Measurements from ENCODE around the gene ELFN2. TPM values are rescaled to one million over a fixed set of nuclear protein-coding genes. Genes with fewer than 3 reads are reported as not detected.

The ELFN2 gene
- total and polyA plus RNA-seq, 4 donors: 0.62 to 6.8 (median 1.6) TPM

GRCh38 chr22:37456346-37456745 lies 29.1 kb upstream of the ELFN2 start:
- peaks cover 0 to 6% (median 0%) of the 10 kb centered on the region in 3 donors for H3K27me3 ChIP-seq (ENCODE audit: control insufficient read depth in 3 of 3, insufficient read depth in 3 of 3, low read length in 2 of 3)
- no peak overlapping the region for H3K9ac ChIP-seq (ENCODE audit: insufficient read depth in 1 of 2, low read length in 2 of 2)
- H3K36me3 ChIP-seq (ENCODE audit: control insufficient read depth in 4 of 4, insufficient read depth in 4 of 4, low read length in 4 of 4): no peaks in the 10 kb centered on the region
- ATAC-seq (ENCODE audit: insufficient read depth, low FRiP score) (no peak), DNase-seq (no peak)
- 78 to 89% methylated on average over 17 of the region's 17 CpGs for WGBS, 2 donors
- no peak overlapping the region for H3K4me3 ChIP-seq
- TF ChIP-seq, protein P1, sequence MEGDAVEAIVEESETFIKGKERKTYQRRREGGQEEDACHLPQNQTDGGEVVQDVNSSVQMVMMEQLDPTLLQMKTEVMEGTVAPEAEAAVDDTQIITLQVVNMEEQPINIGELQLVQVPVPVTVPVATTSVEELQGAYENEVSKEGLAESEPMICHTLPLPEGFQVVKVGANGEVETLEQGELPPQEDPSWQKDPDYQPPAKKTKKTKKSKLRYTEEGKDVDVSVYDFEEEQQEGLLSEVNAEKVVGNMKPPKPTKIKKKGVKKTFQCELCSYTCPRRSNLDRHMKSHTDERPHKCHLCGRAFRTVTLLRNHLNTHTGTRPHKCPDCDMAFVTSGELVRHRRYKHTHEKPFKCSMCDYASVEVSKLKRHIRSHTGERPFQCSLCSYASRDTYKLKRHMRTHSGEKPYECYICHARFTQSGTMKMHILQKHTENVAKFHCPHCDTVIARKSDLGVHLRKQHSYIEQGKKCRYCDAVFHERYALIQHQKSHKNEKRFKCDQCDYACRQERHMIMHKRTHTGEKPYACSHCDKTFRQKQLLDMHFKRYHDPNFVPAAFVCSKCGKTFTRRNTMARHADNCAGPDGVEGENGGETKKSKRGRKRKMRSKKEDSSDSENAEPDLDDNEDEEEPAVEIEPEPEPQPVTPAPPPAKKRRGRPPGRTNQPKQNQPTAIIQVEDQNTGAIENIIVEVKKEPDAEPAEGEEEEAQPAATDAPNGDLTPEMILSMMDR (IDR thresholded peaks at IDR 0.05; ENCODE audit: control extremely low read depth, extremely low read depth): no peak
- H3K9me3 ChIP-seq (ENCODE audit: control insufficient read depth in 4 of 4, insufficient read depth in 3 of 4, low read length in 3 of 4): no peaks in the 10 kb centered on the region
- peaks cover 0 to 6% (median 0%) of the 10 kb centered on the region in 5 donors for H3K4me1 ChIP-seq (ENCODE audit: control insufficient read depth in 5 of 5, insufficient read depth in 5 of 5, low read length in 5 of 5)
- no peak overlapping the region for H3K27ac ChIP-seq (ENCODE audit: low read depth in 1 of 2, low read length in 1 of 2)

GRCh38 chr22:37455896-37456295 lies 28.6 kb upstream of the ELFN2 start:
- DNase-seq (no peak), ATAC-seq (ENCODE audit: insufficient read depth, low FRiP score) (no peak)
- Histone ChIP-seq H3K4me3 (no peak overlapping the region), H3K4me1 (ENCODE audit: control insufficient read depth in 5 of 5, insufficient read depth in 5 of 5, low read length in 5 of 5) (peaks cover 0 to 6% (median 0%) of the 10 kb centered on the region in 5 donors), H3K27me3 (ENCODE audit: control insufficient read depth in 3 of 3, insufficient read depth in 3 of 3, low read length in 2 of 3) (peaks cover 0 to 6% (median 0%) of the 10 kb centered on the region in 3 donors), H3K27ac (ENCODE audit: low read depth in 1 of 2, low read length in 1 of 2) (no peak overlapping the region), H3K36me3 (ENCODE audit: control insufficient read depth in 4 of 4, insufficient read depth in 4 of 4, low read length in 4 of 4) (no peaks in the 10 kb centered on the region), H3K9me3 (ENCODE audit: control insufficient read depth in 4 of 4, insufficient read depth in 3 of 4, low read length in 3 of 4) (no peaks in the 10 kb centered on the region), H3K9ac (ENCODE audit: insufficient read depth in 1 of 2, low read length in 2 of 2) (no peak overlapping the region)
- TF ChIP-seq, protein P1 (IDR thresholded peaks at IDR 0.05; ENCODE audit: control extremely low read depth, extremely low read depth): no peak
- WGBS, 2 donors: 70 to 78% methylated on average over 14 of the region's 14 CpGs

GRCh38 chr22:37454857-37455686 lies 27.8 kb upstream of the ELFN2 start:
- ATAC-seq (ENCODE audit: insufficient read depth, low FRiP score): peak; percentile 62
- peak; percentile 46 to 71 (median 57) for DNase-seq

More at GRCh38 chr22:37454857-37455686, 27.8 kb upstream of the ELFN2 start:
- no peak overlapping the region for H3K9ac ChIP-seq (ENCODE audit: insufficient read depth in 1 of 2, low read length in 2 of 2)
- H3K4me3 ChIP-seq: no peak overlapping the region
- peaks cover 0 to 6% (median 0%) of the 10 kb centered on the region in 5 donors for H3K4me1 ChIP-seq (ENCODE audit: control insufficient read depth in 5 of 5, insufficient read depth in 5 of 5, low read length in 5 of 5)
- no peaks in the 10 kb centered on the region for H3K9me3 ChIP-seq (ENCODE audit: control insufficient read depth in 4 of 4, insufficient read depth in 3 of 4, low read length in 3 of 4)
- 49 to 57% methylated on average over 21 of the region's 21 CpGs for WGBS, 2 donors
- H3K27ac ChIP-seq (ENCODE audit: low read depth in 1 of 2, low read length in 1 of 2): no peak overlapping the region
- TF ChIP-seq, protein P1 (IDR thresholded peaks at IDR 0.05; ENCODE audit: control extremely low read depth, extremely low read depth): no peak
- peaks cover 0 to 6% (median under 1%) of the 10 kb centered on the region in 3 donors for H3K27me3 ChIP-seq (ENCODE audit: control insufficient read depth in 3 of 3, insufficient read depth in 3 of 3, low read length in 2 of 3)
- H3K36me3 ChIP-seq (ENCODE audit: control insufficient read depth in 4 of 4, insufficient read depth in 4 of 4, low read length in 4 of 4): no peaks in the 10 kb centered on the region
